ENCODE data around the gene SORCS2.

DNA sequence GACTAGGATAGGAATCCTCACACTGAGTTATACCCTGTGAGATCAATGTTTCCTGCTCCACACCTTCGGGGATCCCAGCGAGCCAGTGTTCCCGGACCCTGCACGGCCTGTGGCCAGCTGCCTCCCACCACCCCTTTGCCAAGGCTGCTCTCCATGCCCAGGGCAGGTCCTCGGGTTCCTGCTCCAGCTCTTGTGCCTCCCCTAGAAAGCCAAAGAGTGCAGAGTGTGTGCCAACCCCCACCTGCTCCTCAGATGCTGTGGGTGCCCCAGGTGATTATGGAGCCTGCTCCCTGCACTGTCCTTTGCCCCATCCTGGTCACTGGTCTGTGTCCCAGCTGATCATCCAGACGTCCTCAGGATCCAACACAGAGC lies 500.9 kb downstream of the SORCS2 start:
- TF ChIP-seq EZH2phosphoT487 (IDR thresholded peaks at IDR 0.05; ENCODE audit: borderline replicate concordance, low read length): no peak
- TF ChIP-seq, protein P1, sequence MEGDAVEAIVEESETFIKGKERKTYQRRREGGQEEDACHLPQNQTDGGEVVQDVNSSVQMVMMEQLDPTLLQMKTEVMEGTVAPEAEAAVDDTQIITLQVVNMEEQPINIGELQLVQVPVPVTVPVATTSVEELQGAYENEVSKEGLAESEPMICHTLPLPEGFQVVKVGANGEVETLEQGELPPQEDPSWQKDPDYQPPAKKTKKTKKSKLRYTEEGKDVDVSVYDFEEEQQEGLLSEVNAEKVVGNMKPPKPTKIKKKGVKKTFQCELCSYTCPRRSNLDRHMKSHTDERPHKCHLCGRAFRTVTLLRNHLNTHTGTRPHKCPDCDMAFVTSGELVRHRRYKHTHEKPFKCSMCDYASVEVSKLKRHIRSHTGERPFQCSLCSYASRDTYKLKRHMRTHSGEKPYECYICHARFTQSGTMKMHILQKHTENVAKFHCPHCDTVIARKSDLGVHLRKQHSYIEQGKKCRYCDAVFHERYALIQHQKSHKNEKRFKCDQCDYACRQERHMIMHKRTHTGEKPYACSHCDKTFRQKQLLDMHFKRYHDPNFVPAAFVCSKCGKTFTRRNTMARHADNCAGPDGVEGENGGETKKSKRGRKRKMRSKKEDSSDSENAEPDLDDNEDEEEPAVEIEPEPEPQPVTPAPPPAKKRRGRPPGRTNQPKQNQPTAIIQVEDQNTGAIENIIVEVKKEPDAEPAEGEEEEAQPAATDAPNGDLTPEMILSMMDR (conservative IDR thresholded peaks at IDR 0.05; ENCODE audit: low read depth, low read length): no peak

Measured in PC-3 (cell line).